NCI-H345 (cell line): ENCODE data around the gene ORAI2.
"Not testable (repeated sequence)": the region's sequence is repeated elsewhere in the genome, so short reads cannot be mapped to it uniquely, and the experiment has no call there.

Source experiments
- DNase-seq: peaks from one replicate; lab custom pipeline; 2025; lab: John Stamatoyannopoulos, UW

ORAI2 gene

DNA sequence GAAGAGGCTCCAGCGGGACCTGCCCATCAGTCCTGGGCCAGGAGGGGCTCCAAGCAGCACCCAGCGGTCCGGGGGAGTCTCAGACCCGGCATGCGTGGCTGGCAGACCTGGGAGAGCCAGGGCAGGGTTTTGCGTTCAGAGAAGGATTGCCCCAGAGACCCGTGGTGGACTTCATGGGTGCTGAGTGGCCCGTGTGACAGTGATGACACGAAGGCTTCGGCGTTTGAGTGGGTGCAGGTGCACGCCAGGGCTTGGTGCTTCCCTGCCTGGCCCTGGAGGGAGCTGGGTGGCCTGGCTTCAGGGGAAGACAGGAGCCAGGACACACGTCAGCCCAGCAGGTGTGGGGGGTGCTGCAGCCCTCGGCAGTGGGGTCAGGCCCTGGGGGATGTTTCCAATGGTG lies 13.9 kb downstream of the ORAI2 start:
- no peak for DNase-seq

DNA sequence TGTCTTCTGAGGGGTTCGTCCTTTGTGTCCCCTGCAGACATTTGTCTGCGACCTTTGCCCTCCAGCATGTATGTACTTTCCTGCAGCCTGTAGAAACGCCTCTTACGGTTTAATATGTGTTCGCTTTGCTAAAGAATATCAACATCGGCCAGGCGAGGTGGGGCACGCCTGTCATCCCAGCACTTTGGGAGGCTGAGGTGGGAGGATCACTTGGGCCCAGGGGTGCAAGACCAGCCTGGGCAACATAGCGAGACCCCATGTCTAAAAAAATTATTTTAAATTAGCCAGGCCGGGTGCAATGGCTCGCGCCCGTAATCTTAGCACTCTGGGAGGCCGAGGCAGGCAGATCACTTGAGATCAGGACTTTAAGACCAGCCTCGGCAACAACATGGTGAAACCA lies 15.8 kb downstream of the ORAI2 start:
- DNase-seq, result no peak

DNA sequence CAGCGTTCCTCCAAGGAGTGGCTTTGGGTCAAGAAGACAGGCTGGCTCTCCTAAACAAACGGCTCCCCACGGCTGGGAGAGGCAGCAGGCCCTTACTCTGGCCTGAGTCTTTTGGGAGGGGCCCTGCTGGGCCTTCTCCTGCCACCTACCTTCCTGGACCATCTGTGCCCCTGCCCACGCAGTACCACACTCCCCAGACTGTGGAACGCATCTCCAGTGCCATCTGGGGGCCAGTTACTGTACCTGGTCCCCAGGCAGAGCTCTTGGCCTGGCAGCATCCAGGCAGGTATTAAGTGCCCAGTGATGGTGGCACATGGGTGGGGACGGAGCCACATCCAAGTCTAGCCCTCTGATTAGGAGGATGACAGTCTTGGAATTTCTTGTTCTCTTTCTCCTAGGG lies 16.9 kb downstream of the ORAI2 start:
- no peak for DNase-seq

DNA sequence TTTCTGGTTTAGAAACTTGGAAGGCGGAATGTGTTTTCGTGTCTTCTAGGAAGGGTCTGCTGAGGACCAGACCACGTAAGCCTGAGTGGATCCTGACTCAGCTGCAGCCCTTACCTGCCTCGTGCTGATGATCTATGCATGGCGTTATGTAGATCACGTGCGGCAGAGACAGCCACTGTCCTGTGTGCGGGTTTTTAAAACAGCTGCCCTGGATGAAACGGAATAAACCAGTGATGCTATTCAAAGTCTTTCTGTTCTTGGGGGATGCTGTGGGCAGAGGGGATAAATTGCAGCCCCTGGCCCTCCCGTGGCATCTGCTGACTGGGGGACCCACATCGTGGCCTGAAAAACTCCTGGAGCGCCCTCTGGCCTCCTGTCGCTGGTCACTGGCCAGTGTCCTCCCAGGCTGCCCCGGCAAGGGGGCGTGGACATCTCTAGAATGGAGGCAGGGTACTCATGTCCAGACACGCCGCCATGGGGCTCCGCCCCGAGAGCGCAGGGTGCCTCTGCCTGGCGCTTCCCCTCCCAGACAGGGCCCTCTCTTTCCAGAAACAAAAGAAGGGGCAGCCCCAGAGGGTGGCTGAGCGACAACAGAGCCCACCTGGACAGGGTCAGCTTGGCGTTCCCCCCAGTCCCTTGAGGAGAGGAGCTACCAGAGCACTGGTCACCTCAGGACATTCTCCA lies 18.1 kb downstream of the ORAI2 start:
- DNase-seq, result peak; percentile 12

DNA sequence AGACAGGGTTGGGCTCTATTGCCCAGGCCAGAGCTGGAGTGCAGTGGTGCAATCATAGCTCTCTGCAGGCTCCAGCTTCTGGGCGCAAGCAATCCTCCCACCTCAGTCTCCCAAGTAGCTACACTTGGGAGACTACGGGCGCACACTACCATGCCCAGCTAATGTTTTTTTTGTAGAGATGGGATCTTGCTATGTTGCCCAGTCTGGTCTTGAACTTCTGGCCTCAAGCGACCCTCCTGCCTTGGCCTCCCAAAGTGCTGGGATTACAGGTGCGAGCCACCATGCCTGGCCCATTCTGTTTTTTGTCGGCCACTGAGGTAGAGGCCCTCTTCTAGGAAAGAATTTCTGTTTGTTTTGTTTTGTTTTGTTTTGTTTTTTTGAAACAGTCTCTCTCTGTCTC lies 19.1 kb downstream of the ORAI2 start:
- no peak for DNase-seq

DNA sequence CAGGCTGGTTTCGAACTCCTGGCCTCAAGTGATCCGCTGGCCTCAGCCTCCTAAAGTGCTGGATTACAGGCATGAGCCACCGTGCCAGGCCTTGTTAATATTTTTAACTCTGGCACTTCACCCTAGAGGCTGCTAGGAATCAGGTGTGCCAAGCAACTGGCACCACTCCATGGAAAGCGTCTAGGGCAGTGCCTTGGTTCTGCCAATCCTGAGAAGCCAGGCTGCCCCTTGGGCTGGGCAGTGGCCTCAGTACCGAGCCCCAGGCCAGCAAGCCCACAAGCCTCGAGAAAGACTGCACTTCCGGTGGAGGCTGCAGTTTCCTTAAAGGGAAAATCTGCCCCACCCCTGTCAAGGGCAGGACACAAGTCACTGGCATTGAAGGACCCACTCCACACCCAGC lies 19.9 kb downstream of the ORAI2 start:
- no peak for DNase-seq

DNA sequence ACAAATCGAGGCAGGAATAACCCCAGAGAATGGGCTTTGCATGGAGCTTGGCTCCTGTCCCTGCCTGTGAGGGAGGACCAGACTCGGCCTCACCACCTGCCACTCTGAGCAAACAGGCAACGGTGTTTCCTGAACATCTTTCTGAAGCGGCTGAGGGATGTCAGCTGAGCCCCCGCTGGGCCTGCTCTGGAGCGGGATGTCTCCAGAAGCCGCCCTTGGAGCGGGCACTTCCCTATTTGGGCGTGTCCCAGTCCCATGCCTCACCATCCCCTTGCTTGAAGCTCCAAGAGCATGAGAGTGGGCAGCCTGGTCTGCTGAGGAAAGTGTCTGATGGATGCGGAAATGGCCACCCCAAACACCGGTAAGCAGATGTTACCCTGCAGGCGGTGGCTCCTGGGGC lies 21.1 kb downstream of the ORAI2 start:
- DNase-seq, result peak; percentile 15

DNA sequence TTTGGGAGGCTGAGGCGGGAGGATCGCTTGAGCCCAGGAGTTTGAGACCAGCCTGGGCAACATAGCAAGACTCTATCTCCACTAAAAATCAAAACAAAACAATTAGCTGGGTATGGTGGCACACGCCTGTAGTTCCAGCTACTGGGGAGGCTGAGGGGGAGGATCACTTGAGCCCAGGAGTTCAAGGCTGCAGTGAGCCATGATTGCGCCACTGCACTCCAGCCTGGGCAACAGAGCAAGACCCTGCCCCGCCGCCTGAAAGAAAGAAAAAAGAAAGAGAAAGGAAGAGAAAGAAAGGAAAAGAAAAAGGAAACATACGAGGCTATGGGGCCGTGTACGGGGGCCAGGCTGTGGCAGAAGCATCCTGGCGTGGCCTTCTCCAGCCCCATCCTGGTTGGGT lies 21.6 kb downstream of the ORAI2 start:
- not testable (repeated sequence) for DNase-seq

DNA sequence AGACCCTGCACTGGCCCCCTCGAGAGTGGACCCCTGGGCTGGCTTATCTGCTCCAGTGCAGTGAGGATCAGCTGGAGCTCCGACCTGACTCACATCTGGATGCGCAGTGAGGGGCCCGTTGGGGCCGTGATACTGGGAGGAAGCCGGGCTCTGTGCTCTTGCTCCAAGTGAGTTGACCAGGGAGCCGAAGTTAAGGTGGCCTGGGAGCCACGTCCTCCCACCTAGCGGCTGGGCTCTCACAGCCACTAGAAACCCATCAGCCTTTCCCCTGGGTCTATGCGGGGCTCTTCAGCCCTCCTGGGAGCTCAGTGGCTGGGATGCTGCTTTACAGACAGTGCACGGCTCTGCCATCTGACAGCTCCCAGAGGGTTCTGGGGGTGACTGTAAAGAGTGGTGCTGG lies 22.2 kb downstream of the ORAI2 start:
- no peak for DNase-seq

DNA sequence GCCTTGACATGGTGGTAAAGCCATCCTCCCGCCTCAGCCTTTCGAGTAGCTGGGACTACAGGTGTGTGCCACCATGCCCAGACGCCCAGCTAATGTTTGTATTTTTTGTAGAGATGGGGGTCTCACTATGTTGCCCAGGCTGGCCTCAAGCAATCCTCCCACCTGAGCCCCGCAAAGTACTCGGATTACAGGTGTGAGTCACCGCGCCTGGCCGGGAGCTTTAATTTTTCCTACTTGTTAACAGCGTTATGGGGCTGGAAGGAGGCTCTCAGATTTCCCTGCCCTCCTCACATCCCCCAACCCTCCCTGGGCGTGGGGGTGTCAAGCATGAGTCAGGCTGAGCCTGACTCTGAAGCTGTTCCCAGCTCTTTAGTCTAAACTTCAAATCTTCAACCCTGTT lies 23.0 kb downstream of the ORAI2 start:
- no peak for DNase-seq

DNA sequence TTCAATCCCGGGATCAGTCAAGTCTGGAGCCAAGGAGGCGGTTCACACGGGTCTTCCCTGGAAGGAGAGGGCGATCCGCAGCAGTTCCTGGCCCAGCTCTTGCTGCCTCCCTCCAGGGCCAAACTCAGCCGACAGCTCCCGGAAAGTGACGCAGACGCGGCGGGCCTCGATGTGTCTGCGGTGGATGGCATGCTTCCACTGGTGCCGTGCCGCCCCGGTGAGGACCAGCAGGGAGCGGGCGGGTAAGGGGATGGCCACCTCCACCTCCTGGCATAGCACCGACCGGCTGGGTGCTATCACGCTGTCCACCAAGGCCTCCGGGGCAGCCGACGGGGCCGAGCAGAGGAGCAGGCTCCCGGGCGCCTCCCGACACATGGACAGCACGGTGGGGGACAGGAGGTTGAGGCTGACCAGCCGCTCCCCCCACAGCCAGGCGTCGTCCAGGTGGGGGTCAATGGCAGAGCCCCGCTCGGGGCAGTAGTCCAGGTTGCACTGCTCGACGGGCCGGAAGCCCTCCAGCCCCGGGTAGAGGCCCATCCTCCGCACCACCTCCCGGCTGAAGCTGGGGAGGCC lies 24.1 kb downstream of the ORAI2 start:
- DNase-seq, result no peak

DNA sequence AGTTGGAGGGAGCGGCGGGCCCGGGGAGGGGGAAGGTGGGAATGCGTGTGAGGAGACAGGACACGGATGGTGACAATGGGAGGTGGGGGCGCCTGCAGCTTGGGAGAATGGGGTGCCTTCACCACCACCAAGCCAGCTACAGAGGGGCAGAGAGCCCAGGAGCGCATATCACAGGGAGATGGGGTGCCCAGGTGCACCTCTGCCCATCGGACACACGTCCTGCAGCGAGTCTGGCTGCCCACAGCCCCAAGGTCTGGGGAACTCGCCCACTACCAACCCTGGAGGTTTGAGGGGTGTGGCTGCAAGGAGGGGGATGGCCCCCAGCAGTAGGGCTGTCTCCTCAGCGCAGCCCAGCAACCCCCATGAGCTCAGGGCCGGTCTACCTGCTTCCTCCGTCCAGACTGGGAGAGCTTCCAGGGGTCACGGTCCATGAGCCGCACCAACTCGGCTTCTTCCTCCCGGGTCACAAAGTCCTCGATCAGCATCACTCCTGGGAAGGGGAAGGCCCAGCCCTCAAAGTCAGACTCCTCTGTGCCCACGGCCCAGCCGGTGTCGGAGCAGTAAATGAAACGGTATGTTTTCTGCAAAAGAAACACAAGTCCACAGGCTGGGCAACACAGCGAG lies 26.0 kb downstream of the ORAI2 start:
- no peak for DNase-seq

DNA sequence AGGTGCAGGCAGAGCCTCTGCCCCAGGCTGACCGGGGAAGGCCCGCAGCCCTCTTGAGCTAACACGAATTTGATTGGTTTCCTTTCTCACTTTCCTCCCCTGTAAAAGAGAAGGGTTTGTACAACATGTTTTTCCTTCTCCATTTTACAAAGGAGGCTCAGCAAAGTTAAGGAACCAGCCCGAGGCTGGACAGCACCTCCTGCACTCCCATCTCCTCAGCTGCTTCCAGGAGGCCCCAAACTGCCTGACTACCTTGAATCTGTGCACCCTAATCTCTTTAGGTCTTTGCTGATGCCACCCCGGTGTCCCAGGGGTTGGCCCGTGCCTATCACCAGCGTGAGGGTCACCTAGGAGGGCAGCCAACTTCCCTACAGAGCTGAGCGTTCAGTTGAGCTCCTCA lies 27.1 kb downstream of the ORAI2 start:
- DNase-seq, result no peak

DNA sequence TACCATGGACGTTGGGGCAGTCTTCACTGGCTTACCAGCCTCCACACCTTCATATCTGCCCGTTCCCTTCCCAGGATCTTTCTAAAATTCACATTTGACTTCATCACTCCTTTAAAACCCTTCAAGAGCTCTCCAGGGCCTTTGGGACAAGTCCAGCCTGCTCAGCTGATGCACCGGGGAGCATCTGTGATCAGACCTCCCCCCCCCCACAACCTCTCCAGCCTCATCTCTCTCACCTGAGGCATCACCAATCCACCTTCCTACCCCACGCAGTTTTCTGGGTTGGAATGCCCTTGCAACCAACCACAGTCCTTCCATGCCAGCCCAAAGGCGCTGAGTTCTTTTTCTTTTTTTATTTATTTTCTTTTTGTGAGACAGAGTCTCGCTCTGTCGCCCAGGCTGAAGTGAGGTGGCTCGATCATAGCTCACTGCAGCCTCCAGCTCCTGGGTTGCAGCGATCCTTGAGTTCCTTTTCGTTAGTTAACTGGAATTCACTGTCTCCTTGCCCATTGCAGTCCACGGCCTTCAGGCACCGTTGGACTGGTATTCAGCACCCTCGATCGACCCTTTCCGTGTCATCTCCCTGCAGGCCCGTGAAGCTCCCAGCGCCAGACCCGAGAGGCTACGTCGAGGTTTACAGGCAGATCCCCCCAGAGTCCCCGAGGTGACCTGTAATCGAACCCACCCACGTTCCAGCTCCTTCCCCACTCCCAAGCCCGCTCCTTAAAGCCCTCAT lies 30.6 kb downstream of the ORAI2 start:
- no peak for DNase-seq

DNA sequence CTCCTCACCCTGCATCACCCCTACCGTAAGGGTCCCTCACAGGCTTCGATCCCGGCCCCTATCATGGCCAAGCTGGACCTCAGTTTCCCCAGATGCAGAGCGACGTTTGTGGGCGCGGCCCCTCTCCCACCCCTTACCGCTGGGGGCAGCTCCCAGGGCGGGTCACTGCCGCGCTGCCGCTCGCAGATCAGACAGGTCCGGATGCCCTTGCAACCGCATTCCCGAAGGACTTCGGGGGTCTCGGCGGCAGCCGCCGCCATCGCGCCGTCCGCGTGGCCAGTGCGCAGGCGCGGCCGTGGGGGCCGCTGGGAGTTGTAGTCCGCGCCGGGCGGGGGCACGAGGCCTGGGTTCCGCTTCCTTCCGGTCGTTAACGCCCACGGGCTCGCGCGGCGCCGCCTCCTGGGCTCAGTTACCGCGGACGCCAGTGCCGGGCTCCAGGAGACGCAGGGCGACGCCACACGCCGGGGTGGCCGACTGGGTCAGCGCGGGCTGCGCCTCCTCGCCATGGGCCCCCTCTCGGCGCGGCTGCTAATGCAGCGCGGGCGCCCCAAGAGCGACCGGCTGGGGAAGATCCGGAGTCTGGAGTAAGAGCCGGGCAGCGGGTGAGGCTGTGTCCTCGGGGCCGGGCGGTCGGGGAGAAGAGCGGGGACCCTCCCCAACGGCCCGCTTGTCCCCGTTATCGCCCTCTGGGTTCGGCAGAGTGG lies 31.4 kb downstream of the ORAI2 start, which contains the start of the genes ALKBH4 and LRWD1:
ALKBH4 (minus strand) TSS at position 287 of the 704 bp plus-strand sequence; CDS start at position 260, 27 bp downstream.
LRWD1 (plus strand) TSS at position 408 of the 704 bp plus-strand sequence; CDS start at position 505, 97 bp downstream.
- peak; percentile 93 for DNase-seq

DNA sequence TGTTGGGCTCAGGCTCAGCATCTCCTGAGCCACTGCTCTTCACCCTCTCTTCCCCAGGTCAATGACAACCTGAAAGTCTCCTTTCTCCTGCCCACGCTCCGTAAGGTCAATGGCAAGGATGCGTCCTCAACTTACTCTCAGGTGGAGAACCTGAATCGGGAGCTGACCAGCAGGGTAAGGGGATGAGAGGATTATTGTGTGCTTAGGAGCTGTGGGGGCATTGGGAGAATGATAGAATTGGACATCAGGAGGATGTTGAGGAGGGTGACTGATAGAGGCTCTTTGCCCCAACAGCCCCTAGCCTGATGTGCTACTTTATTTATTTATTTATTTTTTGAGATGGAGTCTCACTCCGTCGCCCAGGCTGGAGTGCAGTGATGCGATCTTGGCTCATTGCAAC lies 32.7 kb downstream of the ORAI2 start:
- no peak for DNase-seq

DNA sequence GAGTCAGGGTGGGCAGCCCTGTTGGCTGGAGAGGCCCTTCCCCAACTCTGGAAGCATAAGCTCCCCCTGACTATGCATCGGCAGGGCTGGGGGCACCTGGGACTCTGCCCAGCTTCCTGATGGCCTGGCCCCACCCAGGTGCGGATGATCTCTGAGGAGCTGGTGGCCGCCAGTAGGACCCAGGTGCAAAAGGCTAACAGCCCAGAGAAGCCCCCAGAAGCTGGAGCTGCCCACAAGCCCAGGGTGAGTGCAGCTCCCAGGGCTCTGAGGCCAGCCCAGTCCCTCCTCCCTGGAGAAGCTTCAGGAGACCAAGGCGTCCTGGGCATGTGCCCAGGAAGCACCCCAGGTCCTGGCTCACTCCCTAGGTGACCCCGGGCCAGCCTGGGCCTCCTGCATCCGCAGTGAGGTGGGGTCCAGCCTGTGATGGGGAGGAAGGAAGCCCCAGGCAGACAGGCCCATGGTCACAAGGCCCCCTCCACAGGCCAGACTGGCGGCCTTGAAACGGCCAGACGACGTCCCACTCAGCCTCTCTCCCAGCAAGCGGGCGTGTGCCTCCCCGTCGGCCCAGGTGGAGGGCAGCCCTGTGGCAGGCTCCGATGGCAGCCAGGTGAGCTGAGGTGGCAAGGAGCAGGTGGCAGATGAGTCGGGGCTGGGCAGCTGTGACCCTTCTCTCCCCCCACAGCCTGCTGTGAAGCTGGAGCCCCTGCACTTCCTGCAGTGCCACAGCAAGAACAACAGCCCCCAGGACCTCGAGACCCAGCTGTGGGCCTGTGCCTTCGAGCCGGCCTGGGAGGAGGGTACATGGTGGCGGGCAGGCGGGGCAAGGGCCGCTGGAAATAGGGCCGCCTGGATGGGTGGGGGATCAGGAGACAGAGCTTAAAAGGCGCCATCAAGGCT lies 34.5 kb downstream of the ORAI2 start:
- DNase-seq, result no peak

DNA sequence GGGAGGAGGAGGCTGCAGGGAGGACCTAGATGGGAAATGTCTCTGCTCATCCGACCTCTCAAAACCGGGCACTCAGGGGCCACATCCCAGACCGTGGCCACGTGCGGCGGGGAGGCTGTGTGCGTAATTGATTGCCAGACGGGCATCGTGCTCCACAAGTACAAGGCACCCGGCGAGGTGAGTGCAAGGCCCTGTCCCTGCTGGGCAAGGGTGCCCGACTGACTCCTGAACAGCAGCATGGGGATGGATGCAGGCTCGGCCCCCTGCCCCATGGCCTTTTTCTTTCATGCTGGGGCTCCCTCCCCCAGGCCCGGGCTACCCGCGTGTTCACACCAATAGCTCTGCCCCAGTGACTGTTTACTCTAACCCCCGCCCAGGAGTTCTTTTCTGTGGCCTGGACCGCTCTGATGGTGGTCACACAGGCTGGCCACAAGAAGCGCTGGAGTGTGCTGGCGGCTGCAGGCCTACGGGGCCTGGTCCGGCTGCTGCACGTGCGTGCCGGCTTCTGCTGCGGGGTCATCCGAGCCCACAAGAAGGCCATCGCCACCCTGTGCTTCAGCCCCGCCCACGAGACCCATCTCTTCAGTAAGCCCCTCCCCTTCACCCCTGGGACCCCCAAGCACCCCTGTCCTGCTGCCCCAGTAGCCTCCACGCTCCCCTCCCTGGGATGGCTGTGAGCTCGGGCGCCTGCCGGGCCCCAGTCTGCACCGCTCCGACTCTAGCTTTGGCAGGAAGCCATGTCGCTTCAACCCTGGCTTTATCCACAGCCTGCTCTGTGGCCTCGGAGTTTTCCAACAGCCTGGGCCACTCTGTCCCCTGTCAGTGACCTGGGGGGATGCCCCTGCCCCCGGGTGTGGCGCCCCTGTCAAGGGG lies 35.3 kb downstream of the ORAI2 start:
- DNase-seq, result no peak

DNA sequence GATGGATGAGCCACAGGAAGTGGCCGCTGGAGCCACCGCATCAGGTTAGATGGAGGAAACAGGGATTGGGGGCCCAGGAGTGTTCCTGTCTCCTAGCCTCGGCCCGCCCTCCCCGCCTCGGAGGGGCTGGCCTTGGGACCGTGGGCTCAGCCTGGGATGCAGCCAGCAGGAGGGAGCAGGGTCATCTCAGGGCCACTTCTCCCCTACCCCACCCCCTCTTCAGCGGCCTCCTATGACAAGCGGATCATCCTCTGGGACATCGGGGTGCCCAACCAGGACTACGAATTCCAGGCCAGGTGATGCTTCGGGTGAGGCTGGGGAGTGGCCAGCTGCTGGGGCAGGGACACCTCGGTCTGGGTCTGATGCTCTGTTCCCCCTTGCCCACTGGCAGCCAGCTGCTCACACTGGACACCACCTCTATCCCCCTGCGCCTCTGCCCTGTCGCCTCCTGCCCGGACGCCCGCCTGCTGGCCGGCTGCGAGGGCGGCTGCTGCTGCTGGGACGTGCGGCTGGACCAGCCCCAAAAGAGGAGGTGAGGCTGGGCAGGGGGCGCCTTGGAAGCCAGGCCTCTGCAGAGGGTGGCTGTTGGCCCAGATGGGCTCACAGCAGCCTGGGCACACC lies 36.1 kb downstream of the ORAI2 start:
- DNase-seq, result no peak
